Testis (tissue), 2 donors: Measurements from ENCODE around the gene ATXN1L.
"Not testable (repeated sequence)": the region's sequence is repeated elsewhere in the genome, so short reads cannot be mapped to it uniquely, and the experiment has no call there.

ENCODE experiments used
- CTCF ChIP-seq, 3 experiments: fragments of 450-650 bp in 2 of 3; fragments of 200-600 bp in 1 of 3; sonication (generic) in 1 of 3; IDR thresholded peaks; one replicate each; pipeline ENCODE4 v1.5.1; 2016 to 2019; ENCODE audit warnings: antibody characterized with exemption in 3 of 3, mild to moderate bottlenecking in 2 of 3, moderate library complexity in 1 of 3
- POLR2A ChIP-seq: fragments of 450-650 bp; IDR thresholded peaks from one replicate; pipeline ENCODE4 v1.6.1; 2017; ENCODE audit warnings: antibody characterized with exemption, mild to moderate bottlenecking, moderate library complexity

- TF ChIP-seq CTCF (IDR thresholded peaks at IDR 0.05); POLR2A: not testable (repeated sequence)
These were observed 21.4 kb downstream of the ATXN1L start for GRCh38 chr16:71867175-71867574.
